Stimulated activated CD8-positive, alpha-beta memory T cell treated with anti-CD3 and anti-CD28 coated beads, Interleukin-7, amount 100 ng/mL, for 24 hours (primary cell): ENCODE data around the gene NEK11.

ENCODE experiments used
- DNase-seq: peaks from one replicate; pipeline ENCODE4 v3.0.0-alpha.2; 2020; ENCODE audit warnings: low read depth

Gene NEK11

GRCh38 chr3:131224886-131225550 is 198.3 kb downstream of the NEK11 start:
- DNase-seq = no peak

GRCh38 chr3:131228522-131228921 is 201.8 kb downstream of the NEK11 start:
- DNase-seq = no peak

- no peak for DNase-seq
Observed at GRCh38 chr3:131231710-131232389, 205.2 kb downstream of the NEK11 start.

GRCh38 chr3:131232711-131233267 is 206.1 kb downstream of the NEK11 start:
- DNase-seq = no peak

- DNase-seq = no peak
Observed at GRCh38 chr3:131233900-131234668, 207.4 kb downstream of the NEK11 start.

- no peak for DNase-seq
Observed at GRCh38 chr3:131236421-131236820, 209.7 kb downstream of the NEK11 start.

GRCh38 chr3:131238496-131238895 is 211.8 kb downstream of the NEK11 start:
- no peak for DNase-seq

- DNase-seq = no peak
Observed at GRCh38 chr3:131239267-131239666, 212.6 kb downstream of the NEK11 start.

- DNase-seq = no peak
Observed at GRCh38 chr3:131242201-131242600, 215.5 kb downstream of the NEK11 start.

GRCh38 chr3:131250466-131250865 is 223.8 kb downstream of the NEK11 start:
- DNase-seq = no peak

GRCh38 chr3:131260525-131260924 is 233.8 kb downstream of the NEK11 start:
- no peak for DNase-seq

- no peak for DNase-seq
Observed at GRCh38 chr3:131261104-131261503, 234.4 kb downstream of the NEK11 start.

GRCh38 chr3:131275556-131275955 is 248.9 kb downstream of the NEK11 start:
- DNase-seq = no peak

GRCh38 chr3:131277836-131278497 is 251.3 kb downstream of the NEK11 start:
- DNase-seq = no peak

- no peak for DNase-seq
Observed at GRCh38 chr3:131279577-131279976, 252.9 kb downstream of the NEK11 start.

GRCh38 chr3:131282379-131282778 is 255.7 kb downstream of the NEK11 start:
- no peak for DNase-seq

GRCh38 chr3:131282967-131283366 is 256.3 kb downstream of the NEK11 start:
- no peak for DNase-seq

GRCh38 chr3:131283862-131284261 is 257.2 kb downstream of the NEK11 start:
- DNase-seq = no peak

- DNase-seq = no peak
Observed at GRCh38 chr3:131284302-131284701, 257.6 kb downstream of the NEK11 start.

GRCh38 chr3:131285456-131285855 is 258.8 kb downstream of the NEK11 start:
- DNase-seq = no peak

GRCh38 chr3:131299836-131300235 is 273.2 kb downstream of the NEK11 start:
- no peak for DNase-seq

GRCh38 chr3:131303848-131304247 is 277.2 kb downstream of the NEK11 start:
- no peak for DNase-seq
